GM20000 (cell line): Measurements from ENCODE around the gene MRPL49.
"Not testable (repeated sequence)": the region's sequence is repeated elsewhere in the genome, so short reads cannot be mapped to it uniquely, and the experiment has no call there.

ENCODE experiments used
- DNase-seq: peaks from one replicate; pipeline ENCODE4 v3.0.0; 2012; ENCODE audit warnings: low spot score
- CTCF ChIP-seq: IDR thresholded peaks from 2 replicates; pipeline ENCODE4 v1.5.1; 2012; ENCODE audit warnings: mild to moderate bottlenecking, control low read depth; ENCODE audit errors: extremely low read depth, missing control alignments

Gene MRPL49

GRCh38 chr11:65114538-65115171 lies 7.5 kb upstream of the MRPL49 start:
- no peak for DNase-seq
- TF ChIP-seq CTCF, result no peak

- no peak for TF ChIP-seq CTCF
- no peak for DNase-seq
Observed at GRCh38 chr11:65115361-65116082, 6.6 kb upstream of the MRPL49 start.

- no peak for DNase-seq
- TF ChIP-seq CTCF, result no peak
Observed at GRCh38 chr11:65116370-65117205, 5.5 kb upstream of the MRPL49 start.

- peak; percentile 95 for DNase-seq
- TF ChIP-seq CTCF, result peak; percentile 86
Observed at GRCh38 chr11:65117206-65118096, 4.7 kb upstream of the MRPL49 start, which contains the start of gene ZNHIT2. ZNHIT2 (minus strand) TSS chr11:65117701; CDS start chr11:65117653, 48 bp downstream.

GRCh38 chr11:65118097-65118837 lies 3.9 kb upstream of the MRPL49 start:
- TF ChIP-seq CTCF, result no peak
- no peak for DNase-seq

- not testable (repeated sequence) for DNase-seq
Observed at GRCh38 chr11:65118891-65119669, 3.0 kb upstream of the MRPL49 start.
